GM12878 (cell line): ENCODE data around the gene ITGA11. TPM values are rescaled to one million over a fixed set of nuclear protein-coding genes. Genes with fewer than 3 reads are reported as not detected.

ENCODE experiments used
- ATAC-seq: fragments of 200-7000 bp; cut with Tn5 transposase; 3 replicates; pipeline ENCODE4 v1.9.1; 2020; ENCODE audit warnings: mild to moderate bottlenecking, moderate library complexity
- BruUV-seq: library from RNA; stranded (reverse); fragments of 400-500 nt; replicated peaks from 2 replicates; lab custom pipeline; 2021; lab: Mats Ljungman, UMichigan
- CTCF ChIA-PET: fragments of 300-600 bp; sonication (Branson Sonifier 250); formaldehyde crosslinking; extraction: SDS; loops from one replicate; lab custom pipeline; 2021; ENCODE audit warnings: inconsistent platforms; lab: Yijun Ruan, JAX
- POLR2A ChIA-PET: fragments of 350-600 bp; formaldehyde crosslinking; extraction: SDS; loops from one replicate; lab custom pipeline; 2021; ENCODE audit warnings: inconsistent platforms; lab: Charles Lee
- RAD21 ChIA-PET: fragments of 300-600 bp; sonication (Branson Sonifier 250); formaldehyde crosslinking; loops from one replicate; lab custom pipeline; 2023; ENCODE audit warnings: antibody characterized with exemption; ENCODE audit not compliant: unreplicated experiment; lab: Charles Lee
- SMC1A ChIA-PET: fragments of 300-600 bp; sonication (Branson Sonifier 250); formaldehyde crosslinking; loops from one replicate; lab custom pipeline; 2023; ENCODE audit not compliant: unreplicated experiment, uncharacterized antibody; lab: Charles Lee
- DNase-seq: peaks from one replicate; pipeline ENCODE4 v3.0.0-alpha.2; 2011; ENCODE audit warnings: low read depth, low spot score
- FAIRE-seq: peaks from 3 replicates; lab custom pipeline; 2011; peaks lifted over from hg19 to GRCh38; lab: Jason Lieb, UNC
- H2AFZ ChIP-seq: 2 replicates; pipeline ENCODE4 v1.6.0; 2011; ENCODE audit warnings: low read depth, low read length, control low read depth; ENCODE audit not compliant: control insufficient read depth
- H3K27ac ChIP-seq: 2 replicates; pipeline ENCODE4 v1.5.1; 2011; ENCODE audit warnings: control low read depth; ENCODE audit not compliant: control insufficient read depth, insufficient read depth
- H3K27me3 ChIP-seq, 2 experiments: replicated peaks in 1 of 2; 2 replicates each; pipeline versions ENCODE4 v1.6.0 to v1.6.1; 2011; ENCODE audit warnings: low read length in 1 of 2; ENCODE audit not compliant: control insufficient read depth in 2 of 2, insufficient read depth in 2 of 2
- H3K36me3 ChIP-seq, 2 experiments: 2 replicates each; pipeline ENCODE4 v1.5.1; 2011; ENCODE audit warnings: low read length in 1 of 2; ENCODE audit not compliant: control insufficient read depth in 2 of 2, insufficient read depth in 2 of 2
- H3K4me1 ChIP-seq: 2 replicates; pipeline ENCODE4 v1.6.1; 2011; ENCODE audit warnings: mild to moderate bottlenecking, low read length, moderate library complexity, mixed read lengths; ENCODE audit not compliant: control insufficient read depth, insufficient read depth
- H3K4me2 ChIP-seq: 2 replicates; pipeline ENCODE4 v1.6.0; 2011; ENCODE audit warnings: control low read depth; ENCODE audit not compliant: control insufficient read depth, insufficient read depth
- H3K4me3 ChIP-seq: fragments of 200-600 bp; sonication (generic); 2 replicates; pipeline ENCODE4 v1.5.1; 2016
- H3K79me2 ChIP-seq: 2 replicates; pipeline ENCODE4 v1.6.0; 2011; ENCODE audit warnings: low read length; ENCODE audit not compliant: control insufficient read depth, insufficient read depth
- H3K9ac ChIP-seq: 2 replicates; pipeline ENCODE4 v1.8.0; 2011; ENCODE audit warnings: low read length, control low read depth, mixed read lengths; ENCODE audit not compliant: control insufficient read depth, insufficient read depth
- H3K9me3 ChIP-seq: replicated peaks from 3 replicates; pipeline ENCODE4 v1.5.1; 2011; ENCODE audit warnings: mild to moderate bottlenecking, low read length; ENCODE audit not compliant: control insufficient read depth, insufficient read depth
- H4K20me1 ChIP-seq: 2 replicates; pipeline ENCODE4 v1.6.0; 2011; ENCODE audit not compliant: control insufficient read depth, insufficient read depth
- CREM ChIP-seq: IDR thresholded peaks from 2 replicates; pipeline ENCODE4 v1.6.1; 2014; ENCODE audit warnings: antibody characterized with exemption, low read depth
- FOS ChIP-seq: IDR thresholded peaks from 3 replicates; pipeline ENCODE4 v1.6.1; 2011; ENCODE audit warnings: borderline replicate concordance; ENCODE audit not compliant: insufficient read length; ENCODE audit errors: extremely low read depth
- HDAC2 ChIP-seq: fragments of 200-600 bp; sonication (generic); IDR thresholded peaks from 2 replicates; pipeline ENCODE4 v1.6.1; 2017
- NBN ChIP-seq: fragments of 450-650 bp; IDR thresholded peaks from 2 replicates; pipeline ENCODE4 v1.6.1; 2016
- NR2F1 ChIP-seq: fragments of 450-650 bp; conservative IDR thresholded peaks from 2 replicates; pipeline ENCODE4 v1.6.1; 2017; ENCODE audit warnings: mild to moderate bottlenecking
- NRF1 ChIP-seq: conservative IDR thresholded peaks from 2 replicates; pipeline ENCODE4 v1.6.1; 2011; ENCODE audit warnings: mild to moderate bottlenecking, low read depth, low read length, improper control_type of control experiment
- POLR2AphosphoS5 ChIP-seq: IDR thresholded peaks from 2 replicates; pipeline ENCODE4 v1.6.1; 2011; ENCODE audit warnings: mild to moderate bottlenecking, low read length, inconsistent platforms
- RB1 ChIP-seq: fragments of 450-650 bp; formaldehyde crosslinking; IDR thresholded peaks from 2 replicates; pipeline ENCODE4 v1.6.1; 2017; ENCODE audit warnings: mild to moderate bottlenecking, borderline replicate concordance
- SIX5 ChIP-seq: IDR thresholded peaks from 2 replicates; pipeline ENCODE4 v1.6.1; 2011; ENCODE audit warnings: mild to moderate bottlenecking, low read depth, low read length, moderate library complexity; ENCODE audit not compliant: severe bottlenecking
- SUZ12 ChIP-seq: fragments of 200-600 bp; sonication (generic); IDR thresholded peaks from one replicate; pipeline ENCODE4 v1.6.1; 2018; ENCODE audit warnings: antibody characterized with exemption, mild to moderate bottlenecking; ENCODE audit not compliant: unreplicated experiment
- YY1 ChIP-seq: IDR thresholded peaks from 2 replicates; pipeline ENCODE4 v1.6.1; 2011; ENCODE audit warnings: low read depth, mild to moderate bottlenecking, low read length
- ZNF217 ChIP-seq: fragments of 450-650 bp; IDR thresholded peaks from 2 replicates; pipeline ENCODE4 v1.6.1; 2017; ENCODE audit warnings: antibody characterized with exemption, mild to moderate bottlenecking
- ZSCAN29 ChIP-seq: fragments of 450-650 bp; IDR thresholded peaks from 2 replicates; pipeline ENCODE4 v1.6.1; 2017; ENCODE audit warnings: mild to moderate bottlenecking, moderate library complexity
- WGBS: methylation state at CpG from one replicate; pipeline ENCODE4 v1.1.6; 2016; ENCODE audit warnings: low lambda C conversion rate; ENCODE audit not compliant: insufficient replicate concordance, insufficient coverage; ENCODE audit errors: missing lambda C conversion rate; 5-methylcytosine and 5-hydroxymethylcytosine counted together
- in situ Hi-C: fragments of 300-500 bp; cut with MboI; formaldehyde crosslinking; loops from 9 replicates; pipeline ENCODE4 v1.14.3; 2018; ENCODE audit warnings: mixed read lengths
- intact Hi-C: fragments of 100-400 bp; cut with micrococcal nuclease; formaldehyde crosslinking; loops from one replicate; pipeline ENCODE4 v1.14.2; 2022; ENCODE audit not compliant: unreplicated experiment
- polyA plus RNA-seq, 11 experiments: library from polyadenylated mRNA; depleted of rRNA in 4 of 11; unstranded in 6 of 11; stranded (reverse) in 5 of 11; fragments of >200 nt; fragmentation: Nextera tagmentation in 4 of 11; fragmentation: Illumina TruSeq in 1 of 11; extraction: Ambion mirVana in 4 of 11; extraction: Trizol in 1 of 11; gene quantifications; 1 replicate in 1 of 11; 2 replicates in 10 of 11; pipeline versions ENCODE4 v1.2.1 to v1.2.3, GENCODE V29; 2011 to 2016; ENCODE audit warnings: inconsistent platforms in 2 of 11, missing spikeins in 2 of 11, low read depth in 1 of 11
- total RNA-seq, 4 experiments: library from RNA; depleted of rRNA in 3 of 4; stranded (reverse); fragments of >200 nt in 3 of 4; fragmentation: Illumina TruSeq in 1 of 4; extraction: Trizol in 1 of 4; gene quantifications; 2 replicates each; pipeline versions ENCODE4 v1.2.1 to v1.2.3, GENCODE V29; 2013 to 2021
- TF ChIP-seq, protein P1 (sequence below): fragments of 150-350 bp; IDR thresholded peaks from 2 replicates; pipeline ENCODE4 v1.6.1; 2014; ENCODE audit warnings: mild to moderate bottlenecking, low read depth, low read length
- TF ChIP-seq, protein P2 (sequence below): fragments of 450-650 bp; formaldehyde crosslinking; IDR thresholded peaks from 2 replicates; pipeline ENCODE4 v1.4.0; 2022; ENCODE audit warnings: mild to moderate bottlenecking, moderate library complexity

The ITGA11 gene
- total and polyA plus RNA-seq, 10 of the 15 experiments (the other 5 are each of a cell fraction or from before 2014, with no cell fraction given), result under 0.01 to 0.36 (median 0.13) TPM; not detected in 1

DNA sequence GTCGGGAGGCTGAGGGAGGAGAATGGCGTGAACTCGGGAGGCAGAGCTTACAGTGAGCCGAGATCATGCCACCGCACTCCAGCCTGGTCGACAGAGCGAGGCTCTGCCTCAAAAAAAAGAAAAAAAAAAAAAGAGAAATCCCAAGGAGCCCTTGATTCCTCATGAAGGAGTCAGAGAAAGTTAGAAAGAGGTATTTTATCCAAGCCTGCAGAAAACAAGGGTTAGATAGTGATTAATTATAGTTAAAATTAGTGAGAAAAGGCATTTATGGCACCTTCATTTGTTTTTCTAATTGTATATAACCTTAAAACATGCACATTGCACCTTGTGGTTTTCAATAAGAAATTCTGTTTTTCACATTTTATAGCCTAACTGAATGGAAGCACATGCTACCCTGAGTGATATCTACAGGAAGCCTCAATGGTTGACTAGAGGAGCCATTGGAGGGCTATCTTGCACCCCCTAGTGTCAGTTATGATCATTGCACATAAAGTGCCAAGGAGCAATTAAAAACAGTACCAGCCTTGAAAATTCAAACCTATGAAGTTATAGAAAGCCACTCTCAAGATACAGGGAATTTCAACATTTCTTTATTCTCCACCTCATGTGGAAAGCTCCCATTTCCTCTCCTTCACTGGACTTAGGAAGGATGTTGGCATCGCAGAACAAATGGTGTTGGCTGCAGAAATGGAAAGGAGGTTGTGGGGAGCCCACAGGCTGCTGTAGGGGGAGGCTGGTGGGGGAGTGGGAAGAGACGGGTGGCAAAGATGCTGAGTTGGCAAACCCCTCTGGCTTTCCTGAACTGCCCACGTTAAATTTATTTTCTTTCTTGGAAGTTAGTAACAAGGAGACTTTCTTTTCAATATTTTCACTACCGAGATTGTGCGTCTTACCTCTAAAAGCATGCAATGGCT, 48.5 kb downstream of the ITGA11 start (continued):
- peak; percentile 77 for TF ChIP-seq YY1
- no peak for TF ChIP-seq RB1

DNA sequence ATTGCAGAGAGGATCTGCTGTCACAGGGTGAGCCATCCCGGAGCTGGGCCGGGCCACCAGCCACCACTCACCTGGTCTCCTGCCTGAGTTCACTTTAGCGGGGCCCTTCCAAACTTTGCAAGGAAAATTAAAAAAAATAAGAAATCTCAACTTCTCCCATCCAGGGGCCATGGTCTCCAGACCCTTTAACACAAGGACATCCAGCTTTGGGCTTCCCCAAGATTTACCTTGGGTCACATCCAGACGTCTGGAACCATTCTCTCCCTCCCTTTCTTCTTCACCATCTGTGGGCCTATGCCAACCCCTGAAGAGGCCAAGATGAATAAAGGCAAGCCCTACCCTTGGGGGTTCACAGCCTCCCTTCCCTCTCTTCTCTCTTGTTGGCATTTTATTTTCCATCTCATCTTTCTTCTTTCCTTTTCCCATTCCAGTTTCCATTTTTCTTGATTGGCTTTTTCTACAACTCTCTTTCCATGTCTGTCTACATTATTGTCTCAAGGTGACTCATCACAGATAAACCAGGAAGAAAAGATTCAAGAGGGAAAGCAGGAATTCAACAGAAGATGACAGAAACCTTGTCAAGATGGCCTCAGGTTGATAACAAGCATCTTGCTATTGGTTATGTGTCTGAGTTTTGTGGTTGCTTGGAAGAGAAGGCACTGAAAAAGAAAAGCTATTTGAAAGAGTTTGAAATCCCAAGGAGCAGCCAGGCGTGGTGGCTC, 49.5 kb downstream of the ITGA11 start:
- DNase-seq (no peak), FAIRE-seq (no peak), ATAC-seq (no peak)
- BruUV-seq, result no TSS peak
- Histone ChIP-seq H3K79me2 (no peaks in the 10 kb centered on the region), H3K9ac (no peak overlapping the region), H3K9me3 (no peaks in the 10 kb centered on the region; the same call in 2 of the 3 replicates), H2AFZ (no peak overlapping the region), H3K4me2 (no peak overlapping the region), H3K4me1 (no peaks in the 10 kb centered on the region), H4K20me1 (no peaks in the 10 kb centered on the region), H3K27me3 (no peaks in the 10 kb centered on the region; a peak in 2 of 4 replicates), H3K27ac (no peak overlapping the region), H3K4me3 (no peak overlapping the region), H3K36me3 (no peaks in the 10 kb centered on the region)
- ChIA-PET RAD21 (no interaction called here), SMC1A (interaction anchor here (0.9 to 1.7 kb wide), 2 partner anchors 129 to 130 kb away, joined by 3 to 4 read pairs; no protein-coding TSS in a partner anchor), POLR2A (no interaction called here), CTCF (interaction anchor here (0.7 to 1.8 kb wide), 3 partner anchors 76 to 270 kb away, joined by 3 to 10 read pairs (median 5); no protein-coding TSS in a partner anchor)
- 48% methylated on average over 5 of the region's 5 CpGs for WGBS
- in situ Hi-C loops (no loop called here), intact Hi-C loops (loop anchor here (1.0 to 10.0 kb wide), 3 partner anchors 76 to 152 kb away; no protein-coding TSS in a partner anchor)
- no peak for TF ChIP-seq NBN
- no peak for TF ChIP-seq NRF1
- TF ChIP-seq SIX5, result no peak
- TF ChIP-seq, protein P1, sequence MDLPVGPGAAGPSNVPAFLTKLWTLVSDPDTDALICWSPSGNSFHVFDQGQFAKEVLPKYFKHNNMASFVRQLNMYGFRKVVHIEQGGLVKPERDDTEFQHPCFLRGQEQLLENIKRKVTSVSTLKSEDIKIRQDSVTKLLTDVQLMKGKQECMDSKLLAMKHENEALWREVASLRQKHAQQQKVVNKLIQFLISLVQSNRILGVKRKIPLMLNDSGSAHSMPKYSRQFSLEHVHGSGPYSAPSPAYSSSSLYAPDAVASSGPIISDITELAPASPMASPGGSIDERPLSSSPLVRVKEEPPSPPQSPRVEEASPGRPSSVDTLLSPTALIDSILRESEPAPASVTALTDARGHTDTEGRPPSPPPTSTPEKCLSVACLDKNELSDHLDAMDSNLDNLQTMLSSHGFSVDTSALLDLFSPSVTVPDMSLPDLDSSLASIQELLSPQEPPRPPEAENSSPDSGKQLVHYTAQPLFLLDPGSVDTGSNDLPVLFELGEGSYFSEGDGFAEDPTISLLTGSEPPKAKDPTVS, result no peak
- TF ChIP-seq POLR2AphosphoS5, result no peak
- no peak for TF ChIP-seq SUZ12
- TF ChIP-seq HDAC2, result no peak
- TF ChIP-seq, protein P2, sequence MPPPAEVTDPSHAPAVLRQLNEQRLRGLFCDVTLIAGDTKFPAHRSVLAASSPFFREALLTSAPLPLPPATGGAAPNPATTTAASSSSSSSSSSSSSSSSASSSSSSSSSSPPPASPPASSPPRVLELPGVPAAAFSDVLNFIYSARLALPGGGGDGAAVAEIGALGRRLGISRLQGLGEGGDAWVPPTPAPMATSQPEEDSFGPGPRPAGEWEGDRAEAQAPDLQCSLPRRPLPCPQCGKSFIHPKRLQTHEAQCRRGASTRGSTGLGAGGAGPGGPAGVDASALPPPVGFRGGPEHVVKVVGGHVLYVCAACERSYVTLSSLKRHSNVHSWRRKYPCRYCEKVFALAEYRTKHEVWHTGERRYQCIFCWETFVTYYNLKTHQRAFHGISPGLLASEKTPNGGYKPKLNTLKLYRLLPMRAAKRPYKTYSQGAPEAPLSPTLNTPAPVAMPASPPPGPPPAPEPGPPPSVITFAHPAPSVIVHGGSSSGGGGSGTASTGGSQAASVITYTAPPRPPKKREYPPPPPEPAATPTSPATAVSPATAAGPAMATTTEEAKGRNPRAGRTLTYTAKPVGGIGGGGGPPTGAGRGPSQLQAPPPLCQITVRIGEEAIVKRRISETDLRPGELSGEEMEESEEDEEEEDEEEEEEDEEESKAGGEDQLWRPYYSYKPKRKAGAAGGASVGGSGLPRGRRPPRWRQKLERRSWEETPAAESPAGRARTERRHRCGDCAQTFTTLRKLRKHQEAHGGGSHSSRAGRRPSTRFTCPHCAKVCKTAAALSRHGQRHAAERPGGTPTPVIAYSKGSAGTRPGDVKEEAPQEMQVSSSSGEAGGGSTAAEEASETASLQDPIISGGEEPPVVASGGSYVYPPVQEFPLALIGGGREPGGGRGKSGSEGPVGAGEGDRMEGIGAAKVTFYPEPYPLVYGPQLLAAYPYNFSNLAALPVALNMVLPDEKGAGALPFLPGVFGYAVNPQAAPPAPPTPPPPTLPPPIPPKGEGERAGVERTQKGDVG, result no peak
- TF ChIP-seq CREM, result no peak
- no peak for TF ChIP-seq FOS
- no peak for TF ChIP-seq NR2F1
- no peak for TF ChIP-seq ZNF217
- no peak for TF ChIP-seq ZSCAN29
